Lower leg skin (tissue), 3 donors: Measurements from ENCODE around the gene SLC2A8.

Source experiments
- POLR2A ChIP-seq, 2 donors: fragments of 450-650 bp; IDR thresholded peaks; one replicate each; pipeline ENCODE4 v1.6.1; 2016 to 2017; ENCODE audit warnings: antibody characterized with exemption in 2 of 2, mild to moderate bottlenecking in 1 of 2, moderate library complexity in 1 of 2
- TF ChIP-seq, protein P1 (sequence below), 3 donors: fragments of 450-650 bp; IDR thresholded peaks; one replicate each; pipeline ENCODE4 v1.5.1; 2016; ENCODE audit warnings: antibody characterized with exemption in 3 of 3, mild to moderate bottlenecking in 3 of 3, moderate library complexity in 2 of 3

DNA sequence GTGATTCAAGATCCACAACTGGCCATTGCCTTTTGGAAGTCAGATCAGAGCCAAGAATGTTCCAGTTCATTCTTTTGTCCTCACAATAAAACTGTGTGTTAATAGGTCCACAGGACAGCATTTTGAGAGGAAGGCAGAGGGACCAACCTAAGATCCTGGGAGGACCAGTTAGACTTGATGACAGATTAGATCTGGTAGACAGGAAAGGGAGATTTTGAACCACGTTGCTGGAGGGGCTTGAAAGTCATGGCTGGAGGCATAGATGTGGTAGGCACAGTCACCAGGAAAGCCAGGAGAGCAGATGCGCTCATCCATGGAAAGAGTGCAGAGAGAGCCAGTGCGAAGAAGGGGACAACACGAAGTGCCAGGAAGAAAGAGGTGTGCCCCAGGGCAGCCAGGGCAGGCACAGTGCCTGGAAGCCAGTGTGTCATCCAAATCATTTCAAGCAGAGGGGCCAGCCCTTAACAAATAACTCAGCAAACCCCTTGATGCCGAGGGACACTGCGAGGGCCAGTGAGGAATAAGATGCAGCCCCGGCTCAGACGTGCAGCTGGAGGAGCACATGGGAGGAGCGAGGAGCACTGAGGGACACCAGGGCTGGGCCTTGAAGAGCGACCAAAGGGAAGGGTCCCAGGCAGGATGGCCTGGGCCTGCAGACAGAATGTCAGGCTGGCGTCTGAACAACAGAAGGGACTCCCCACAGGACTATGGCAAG, 12.8 kb upstream of the SLC2A8 start:
- TF ChIP-seq, protein P1, sequence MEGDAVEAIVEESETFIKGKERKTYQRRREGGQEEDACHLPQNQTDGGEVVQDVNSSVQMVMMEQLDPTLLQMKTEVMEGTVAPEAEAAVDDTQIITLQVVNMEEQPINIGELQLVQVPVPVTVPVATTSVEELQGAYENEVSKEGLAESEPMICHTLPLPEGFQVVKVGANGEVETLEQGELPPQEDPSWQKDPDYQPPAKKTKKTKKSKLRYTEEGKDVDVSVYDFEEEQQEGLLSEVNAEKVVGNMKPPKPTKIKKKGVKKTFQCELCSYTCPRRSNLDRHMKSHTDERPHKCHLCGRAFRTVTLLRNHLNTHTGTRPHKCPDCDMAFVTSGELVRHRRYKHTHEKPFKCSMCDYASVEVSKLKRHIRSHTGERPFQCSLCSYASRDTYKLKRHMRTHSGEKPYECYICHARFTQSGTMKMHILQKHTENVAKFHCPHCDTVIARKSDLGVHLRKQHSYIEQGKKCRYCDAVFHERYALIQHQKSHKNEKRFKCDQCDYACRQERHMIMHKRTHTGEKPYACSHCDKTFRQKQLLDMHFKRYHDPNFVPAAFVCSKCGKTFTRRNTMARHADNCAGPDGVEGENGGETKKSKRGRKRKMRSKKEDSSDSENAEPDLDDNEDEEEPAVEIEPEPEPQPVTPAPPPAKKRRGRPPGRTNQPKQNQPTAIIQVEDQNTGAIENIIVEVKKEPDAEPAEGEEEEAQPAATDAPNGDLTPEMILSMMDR (IDR thresholded peaks at IDR 0.05), result no peak
- no peak for TF ChIP-seq POLR2A (IDR thresholded peaks at IDR 0.05)
